IMR-90 (cell line): ENCODE results near the gene FHL2. TPM values are rescaled to one million over a fixed set of nuclear protein-coding genes. Genes with fewer than 3 reads are reported as not detected.

ENCODE experiments used
- ATAC-seq: fragments of 200-7000 bp; cut with Tn5 transposase; 2 replicates; pipeline ENCODE4 v1.9.1; 2020; ENCODE audit warnings: low read depth, mild to moderate bottlenecking, moderate library complexity
- BruUV-seq: library from RNA; stranded (reverse); fragments of 400-500 nt; replicated peaks from 2 replicates; lab custom pipeline; 2021; lab: Mats Ljungman, UMichigan
- CTCF ChIA-PET: fragments of 300-600 bp; formaldehyde crosslinking; extraction: SDS; loops from one replicate; lab custom pipeline; 2021; ENCODE audit warnings: antibody characterized with exemption; lab: Yijun Ruan, JAX
- POLR2A ChIA-PET: fragments of 300-600 bp; sonication (Branson Sonifier 250); formaldehyde crosslinking; loops from one replicate; lab custom pipeline; 2022; ENCODE audit warnings: antibody characterized with exemption; ENCODE audit not compliant: unreplicated experiment; lab: Charles Lee
- DNase-seq: peaks from one replicate; pipeline ENCODE4 v3.0.0; 2013
- H2AFZ ChIP-seq: replicated peaks from 2 replicates; pipeline ENCODE3; 2013; ENCODE audit warnings: low read length, mild to moderate bottlenecking; ENCODE audit not compliant: poor library complexity
- H2AK5ac ChIP-seq: 2 replicates; pipeline ENCODE4 v1.6.1; 2013; ENCODE audit warnings: low read depth, low read length, inconsistent platforms
- H2AK9ac ChIP-seq: replicated peaks from 2 replicates; pipeline ENCODE3; 2013; ENCODE audit warnings: mild to moderate bottlenecking, low read depth, low read length, moderate library complexity; ENCODE audit not compliant: poor library complexity
- H2BK120ac ChIP-seq: 2 replicates; pipeline ENCODE4 v1.6.1; 2013; ENCODE audit warnings: low read depth, low read length, inconsistent platforms
- H2BK15ac ChIP-seq: 3 replicates; pipeline ENCODE4 v1.6.1; 2013; ENCODE audit warnings: low read depth, low read length, inconsistent platforms
- H2BK20ac ChIP-seq: 2 replicates; pipeline ENCODE4 v1.6.1; 2013; ENCODE audit warnings: low read depth, mild to moderate bottlenecking, inconsistent platforms, low read length, moderate library complexity
- H2BK5ac ChIP-seq: 2 replicates; pipeline ENCODE4 v1.6.1; 2013; ENCODE audit warnings: mild to moderate bottlenecking, low read depth, low read length, inconsistent platforms; ENCODE audit not compliant: poor library complexity, severe bottlenecking
- H3K14ac ChIP-seq: replicated peaks from 2 replicates; pipeline ENCODE4 v1.6.1; 2013; ENCODE audit warnings: low read depth, low read length, inconsistent platforms
- H3K18ac ChIP-seq: 2 replicates; pipeline ENCODE4 v1.6.1; 2013; ENCODE audit warnings: low read depth, low read length, control low read depth
- H3K23ac ChIP-seq: 2 replicates; pipeline ENCODE4 v1.6.1; 2013; ENCODE audit warnings: low read depth, low read length, inconsistent platforms
- H3K27ac ChIP-seq: 2 replicates; pipeline ENCODE4 v1.5.1; 2013; ENCODE audit warnings: mild to moderate bottlenecking, control low read depth, low read length; ENCODE audit not compliant: insufficient read depth
- H3K27me3 ChIP-seq: 2 replicates; pipeline ENCODE4 v1.6.1; 2013; ENCODE audit warnings: low read length; ENCODE audit not compliant: control insufficient read depth, insufficient read depth
- H3K36me3 ChIP-seq: 2 replicates; pipeline ENCODE4 v1.6.1; 2013; ENCODE audit warnings: low read length, mixed read lengths; ENCODE audit not compliant: control insufficient read depth, insufficient read depth
- H3K4ac ChIP-seq: 2 replicates; pipeline ENCODE4 v1.6.1; 2013; ENCODE audit warnings: low read depth, low read length, inconsistent platforms
- H3K4me1 ChIP-seq: 2 replicates; pipeline ENCODE4 v1.6.1; 2013; ENCODE audit warnings: low read length, mixed read lengths; ENCODE audit not compliant: control insufficient read depth, insufficient read depth
- H3K4me2 ChIP-seq: 2 replicates; pipeline ENCODE4 v1.6.1; 2013; ENCODE audit warnings: low read depth, mild to moderate bottlenecking, control low read depth, low read length, moderate library complexity
- H3K4me3 ChIP-seq: 2 replicates; pipeline ENCODE4 v1.5.1; 2013; ENCODE audit warnings: low read depth, mild to moderate bottlenecking, control low read depth, low read length, moderate library complexity; ENCODE audit not compliant: insufficient read depth
- H3K56ac ChIP-seq: 2 replicates; pipeline ENCODE4 v1.6.1; 2013; ENCODE audit warnings: low read length, inconsistent platforms; ENCODE audit not compliant: insufficient read depth; ENCODE audit errors: extremely low read depth
- H3K79me1 ChIP-seq, 2 experiments: 2 replicates each; pipeline ENCODE4 v1.6.1; 2013; ENCODE audit warnings: low read length in 2 of 2, inconsistent platforms in 1 of 2, low read depth in 1 of 2
- H3K9ac ChIP-seq: 2 replicates; pipeline ENCODE4 v1.6.1; 2013; ENCODE audit warnings: low read depth, low read length, control low read depth
- H3K9me1 ChIP-seq: 2 replicates; pipeline ENCODE4 v1.6.1; 2013; ENCODE audit warnings: low read length, inconsistent platforms; ENCODE audit not compliant: insufficient read depth
- H3K9me3 ChIP-seq: 2 replicates; pipeline ENCODE4 v1.6.1; 2013; ENCODE audit warnings: low read length; ENCODE audit not compliant: control insufficient read depth, insufficient read depth
- H4K20me1 ChIP-seq: 2 replicates; pipeline ENCODE4 v1.6.1; 2013; ENCODE audit warnings: low read length, inconsistent platforms; ENCODE audit not compliant: insufficient read depth
- H4K5ac ChIP-seq: 2 replicates; pipeline ENCODE4 v1.6.1; 2013; ENCODE audit warnings: mild to moderate bottlenecking, low read depth, low read length, control low read depth
- H4K8ac ChIP-seq, 2 experiments: 2 replicates each; pipeline ENCODE4 v1.6.1; 2013; ENCODE audit warnings: low read depth in 2 of 2, low read length in 2 of 2, control low read depth in 1 of 2, inconsistent platforms in 1 of 2
- H4K91ac ChIP-seq: 2 replicates; pipeline ENCODE4 v1.6.1; 2013; ENCODE audit warnings: low read depth, low read length, inconsistent platforms; ENCODE audit not compliant: insufficient read depth
- CEBPB ChIP-seq: IDR thresholded peaks from 2 replicates; pipeline ENCODE4 v1.6.1; 2012; ENCODE audit warnings: low read depth, low read length, improper control_type of control experiment
- MAZ ChIP-seq: IDR thresholded peaks from 2 replicates; pipeline ENCODE4 v1.6.1; 2012; ENCODE audit warnings: low read depth, mild to moderate bottlenecking, low read length, improper control_type of control experiment, moderate library complexity, borderline replicate concordance
- NFE2L2 ChIP-seq: fragments of 150-350 bp; IDR thresholded peaks from 2 replicates; pipeline ENCODE4 v1.6.1; 2016; ENCODE audit warnings: low read depth, mild to moderate bottlenecking, low read length
- RCOR1 ChIP-seq: IDR thresholded peaks from 2 replicates; pipeline ENCODE4 v1.6.1; 2012; ENCODE audit warnings: mild to moderate bottlenecking, low read length, improper control_type of control experiment; ENCODE audit not compliant: insufficient replicate concordance
- whole genome bisulfite sequencing, 2 experiments: methylation state at CpG; one replicate each; pipeline versions ENCODE4 v1.1.5 to v1.1.7; 2013; ENCODE audit warnings: missing lambda C conversion rate in 2 of 2; ENCODE audit not compliant: insufficient read length in 1 of 2; ENCODE audit errors: extremely low coverage in 2 of 2; 5-methylcytosine and 5-hydroxymethylcytosine counted together
- dilution Hi-C: fragments of 300-500 bp; cut with HindIII; formaldehyde crosslinking; loops from one replicate; pipeline ENCODE4 v1.14.3; 2018; ENCODE audit warnings: low sequenced_read_pairs; ENCODE audit not compliant: unreplicated experiment
- in situ Hi-C: fragments of 300-500 bp; cut with MboI; formaldehyde crosslinking; loops from 3 replicates; pipeline ENCODE4 v1.14.3; 2019; ENCODE audit warnings: low sequenced_read_pairs, inconsistent platforms, mixed read lengths
- intact Hi-C: fragments of 100-400 bp; cut with micrococcal nuclease; formaldehyde crosslinking; loops from 2 replicates; pipeline ENCODE4 v1.10.0; 2022
- polyA plus RNA-seq, 3 experiments: library from polyadenylated mRNA; depleted of rRNA; stranded (reverse); fragments of >200 nt; gene quantifications; 2 replicates each; pipeline ENCODE4 v1.2.3, GENCODE V29; 2012; ENCODE audit warnings: low replicate concordance in 1 of 3
- total RNA-seq: library from RNA; depleted of rRNA; stranded (reverse); fragments of >200 nt; gene quantifications from 2 replicates; pipeline ENCODE4 v1.2.3, GENCODE V29; 2012

The FHL2 gene
- total and polyA plus RNA-seq, 2 of the 4 experiments (the other 2 are of a cell fraction): 464 to 550 TPM

DNA sequence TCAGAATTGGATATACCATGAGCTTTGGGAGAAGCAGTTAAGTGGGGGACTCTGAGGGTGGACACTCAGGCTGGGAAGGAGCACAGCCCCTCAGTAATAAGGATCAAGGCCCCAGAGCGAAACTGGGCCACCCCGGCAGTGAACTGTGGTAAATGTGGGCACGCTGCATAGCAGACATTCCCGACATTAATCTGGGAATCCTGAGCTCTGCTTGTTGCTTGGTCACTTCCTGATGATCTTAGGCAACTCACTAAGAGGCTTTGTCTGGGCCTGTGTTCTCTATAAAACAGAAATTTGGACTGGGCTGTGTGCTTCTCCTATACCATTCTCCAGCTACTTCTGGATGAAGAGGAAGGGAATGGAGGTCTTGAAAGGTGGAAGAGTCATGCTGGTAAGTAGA lies 74.1 kb downstream of the FHL2 start:
- Histone ChIP-seq H3K23ac (peak overlapping the region; percentile 73; the same call in 1 of the 2 replicates), H3K27ac (peak overlapping the region; percentile 23; the same call in 1 of the 2 replicates), H3K4me2 (peak overlapping the region; percentile 44; the same call in 1 of the 2 replicates), H4K8ac (peak overlapping the region; percentile 29 to 66; a peak in 2 of 4 replicates), H3K14ac (peak overlapping the region; percentile 82; the same call in 1 of the 2 replicates), H3K27me3 (no peaks in the 10 kb centered on the region), H3K9me1 (peaks cover 27% of the 10 kb centered on the region), H2AFZ (no peak overlapping the region), H4K5ac (peak overlapping the region; percentile 65; the same call in 1 of the 2 replicates), H3K56ac (no peak overlapping the region), H4K91ac (peak overlapping the region; percentile 71), H3K9me3 (no peaks in the 10 kb centered on the region), H2AK5ac (peak overlapping the region; percentile 65; the same call in 1 of the 2 replicates), H2AK9ac (no peak overlapping the region), H3K4ac (peak overlapping the region; percentile 63), H3K4me1 (peaks cover 22% of the 10 kb centered on the region), H3K79me1 (peaks cover 46 to 76% of the 10 kb centered on the region in 2 experiments), H3K9ac (no peak overlapping the region; the same call in 1 of the 2 replicates), H2BK15ac (peak overlapping the region; percentile 39; the same call in 1 of the 3 replicates), H3K4me3 (no peak overlapping the region), H3K18ac (peak overlapping the region; percentile 79), H3K36me3 (no peaks in the 10 kb centered on the region), H2BK5ac (peak overlapping the region; percentile 63), H2BK20ac (peak overlapping the region; percentile 69), H2BK120ac (peak overlapping the region; percentile 77), H4K20me1 (peaks cover 20% of the 10 kb centered on the region; the same call in 1 of the 2 replicates)
- dilution Hi-C loops (no loop called here), in situ Hi-C loops (loop anchor here (25.0 kb wide), 1 partner anchor 463 kb away; no protein-coding TSS in a partner anchor), intact Hi-C loops (no loop called here)
- ChIA-PET POLR2A (no interaction called here), CTCF (interaction anchor here (0.7 kb wide), 1 partner anchor 185 kb away, joined by 3 read pairs; no protein-coding TSS in a partner anchor)
- no TSS peak for BruUV-seq
- WGBS, 2 experiments: 100% methylated on average over 1 of the region's 4 CpGs; no CpG with 5 or more reads in 1 of the 2 experiments
- peak; percentile 62 for DNase-seq
- TF ChIP-seq MAZ (no peak), RCOR1 (no peak), CEBPB (peak; percentile 48; the same call in 1 of the 2 replicates), NFE2L2 (peak; percentile 30; the same call in 1 of the 2 replicates)
- ATAC-seq: peak; percentile 25
